H1 (cell line): ENCODE data around the gene FSD1L. TPM values are rescaled to one million over a fixed set of nuclear protein-coding genes. Genes with fewer than 3 reads are reported as not detected.

Experiments
- CTCF ChIA-PET: fragments of 300-600 bp; sonication (Branson Sonifier 250); formaldehyde crosslinking; loops from one replicate; lab custom pipeline; 2021; ENCODE audit not compliant: partially characterized antibody; lab: Charles Lee
- POLR2A ChIA-PET: fragments of 300-600 bp; sonication (Branson Sonifier 250); formaldehyde crosslinking; loops from one replicate; lab custom pipeline; 2021; ENCODE audit warnings: inconsistent platforms; ENCODE audit not compliant: partially characterized antibody; lab: Charles Lee
- DNase-seq, 2 experiments: peaks; one replicate each; pipeline versions ENCODE4 v3.0.0 to v3.0.0-alpha.2; 2010 to 2022; ENCODE audit warnings: low spot score in 2 of 2, low read depth in 1 of 2, mixed read lengths in 1 of 2
- FAIRE-seq: peaks from 2 replicates; lab custom pipeline; 2011; peaks lifted over from hg19 to GRCh38; lab: Jason Lieb, UNC
- H2AFZ ChIP-seq: 2 replicates; pipeline ENCODE4 v1.8.1; 2012; ENCODE audit warnings: low read length, inconsistent platforms
- H2AK5ac ChIP-seq: 2 replicates; pipeline ENCODE4 v1.6.1; 2013; ENCODE audit warnings: low read depth, low read length
- H2BK120ac ChIP-seq: replicated peaks from 2 replicates; pipeline ENCODE3; 2013; ENCODE audit warnings: low read depth, low read length, inconsistent platforms
- H2BK12ac ChIP-seq: 2 replicates; pipeline ENCODE4 v1.6.1; 2013; ENCODE audit warnings: low read depth, low read length
- H2BK15ac ChIP-seq: 2 replicates; pipeline ENCODE4 v1.6.1; 2013; ENCODE audit warnings: low read length
- H2BK20ac ChIP-seq: 2 replicates; pipeline ENCODE4 v1.6.1; 2013; ENCODE audit warnings: low read length
- H2BK5ac ChIP-seq: 2 replicates; pipeline ENCODE4 v1.6.1; 2013; ENCODE audit warnings: low read depth, low read length
- H3K14ac ChIP-seq: 2 replicates; pipeline ENCODE4 v1.6.1; 2013; ENCODE audit warnings: inconsistent platforms; ENCODE audit not compliant: insufficient read length
- H3K18ac ChIP-seq: 2 replicates; pipeline ENCODE4 v1.6.1; 2013; ENCODE audit warnings: low read length; ENCODE audit errors: extremely low read depth
- H3K23ac ChIP-seq: 2 replicates; pipeline ENCODE4 v1.6.1; 2013; ENCODE audit warnings: inconsistent platforms; ENCODE audit not compliant: insufficient read length
- H3K23me2 ChIP-seq: 2 replicates; pipeline ENCODE4 v1.6.1; 2013; ENCODE audit warnings: low read depth, low read length
- H3K27ac ChIP-seq: 2 replicates; pipeline ENCODE4 v1.6.1; 2011; ENCODE audit warnings: low read depth, low read length, inconsistent platforms
- H3K27me3 ChIP-seq, 4 experiments: replicated peaks in 1 of 4; 1 replicate in 1 of 4; 2 replicates in 3 of 4; pipeline versions ENCODE4 v1.6.1 to v1.8.1; 2011 to 2013; ENCODE audit warnings: low read length in 3 of 4, mild to moderate bottlenecking in 3 of 4, inconsistent platforms in 2 of 4, mixed read lengths in 2 of 4, moderate library complexity in 1 of 4; ENCODE audit not compliant: control insufficient read depth in 3 of 4, insufficient read depth in 3 of 4; ENCODE audit errors: extremely low read depth in 1 of 4
- H3K36me3 ChIP-seq, 4 experiments: 2 replicates each; pipeline versions ENCODE4 v1.6.1 to v1.8.1; 2011 to 2013; ENCODE audit warnings: mild to moderate bottlenecking in 4 of 4, low read length in 3 of 4, moderate library complexity in 2 of 4, control low read depth in 1 of 4, inconsistent platforms in 1 of 4; ENCODE audit not compliant: insufficient read depth in 4 of 4, control insufficient read depth in 2 of 4
- H3K4ac ChIP-seq: replicated peaks from 2 replicates; pipeline ENCODE3; 2013; ENCODE audit warnings: low read length, low read depth, mixed read lengths, inconsistent platforms; ENCODE audit not compliant: insufficient read length
- H3K4me1 ChIP-seq, 4 experiments: replicated peaks in 1 of 4; 1 replicate in 1 of 4; 2 replicates in 3 of 4; pipeline versions ENCODE4 v1.6.1 to v1.8.1; 2011 to 2013; ENCODE audit warnings: low read length in 3 of 4, inconsistent platforms in 2 of 4, mixed read lengths in 1 of 4; ENCODE audit not compliant: insufficient read depth in 4 of 4, control insufficient read depth in 3 of 4
- H3K4me2 ChIP-seq, 2 experiments: 2 replicates each; pipeline versions ENCODE4 v1.6.1 to v1.8.1; 2011 to 2013; ENCODE audit warnings: low read depth in 2 of 2, low read length in 2 of 2, control low read depth in 1 of 2, inconsistent platforms in 1 of 2, mild to moderate bottlenecking in 1 of 2; ENCODE audit not compliant: insufficient read depth in 1 of 2
- H3K4me3 ChIP-seq, 4 experiments: fragments of 200-600, 300-600 bp in 1 of 4; sonication (generic), shearing (Covaris generic), sonication (Bioruptor Twin) in 1 of 4; 2 replicates each; pipeline versions ENCODE4 v1.5.1 to v1.8.1; 2011 to 2016; ENCODE audit warnings: low read length in 4 of 4, low read depth in 3 of 4, control low read depth in 2 of 4, inconsistent platforms in 2 of 4, mild to moderate bottlenecking in 2 of 4, mixed read lengths in 1 of 4, moderate library complexity in 1 of 4; ENCODE audit not compliant: insufficient read depth in 2 of 4; ENCODE audit errors: extremely low read depth in 1 of 4
- H3K56ac ChIP-seq: replicated peaks from 2 replicates; pipeline ENCODE3; 2013; ENCODE audit warnings: low read depth, mild to moderate bottlenecking, mixed read lengths, low read length, inconsistent platforms; ENCODE audit not compliant: insufficient read length
- H3K79me1 ChIP-seq: 2 replicates; pipeline ENCODE4 v1.6.1; 2013; ENCODE audit warnings: low read depth, low read length, control low read depth
- H3K79me2 ChIP-seq, 2 experiments: 2 replicates each; pipeline versions ENCODE4 v1.6.1 to v1.8.1; 2012 to 2013; ENCODE audit warnings: low read length in 2 of 2, mild to moderate bottlenecking in 2 of 2, inconsistent platforms in 1 of 2; ENCODE audit not compliant: insufficient read depth in 2 of 2, control insufficient read depth in 1 of 2
- H3K9ac ChIP-seq, 4 experiments: replicated peaks in 1 of 4; 1 replicate in 1 of 4; 2 replicates in 3 of 4; pipeline versions ENCODE4 v1.6.1 to v1.8.1; 2011 to 2013; ENCODE audit warnings: low read depth in 3 of 4, low read length in 3 of 4, control low read depth in 2 of 4, mild to moderate bottlenecking in 2 of 4, moderate library complexity in 2 of 4, inconsistent platforms in 1 of 4; ENCODE audit errors: extremely low read depth in 1 of 4
- H3K9me3 ChIP-seq, 2 experiments: 2 replicates each; pipeline versions ENCODE4 v1.6.1 to v1.8.1; 2012 to 2013; ENCODE audit warnings: mild to moderate bottlenecking in 2 of 2, moderate library complexity in 2 of 2, control low read depth in 1 of 2, inconsistent platforms in 1 of 2, low read depth in 1 of 2, low read length in 1 of 2, mixed read lengths in 1 of 2; ENCODE audit not compliant: insufficient read depth in 2 of 2
- H4K20me1 ChIP-seq, 2 experiments: replicated peaks in 1 of 2; 2 replicates each; pipeline versions ENCODE3 to v1.8.1; 2011 to 2013; ENCODE audit warnings: inconsistent platforms in 2 of 2, low read length in 2 of 2, mild to moderate bottlenecking in 1 of 2; ENCODE audit not compliant: insufficient read depth in 2 of 2, control insufficient read depth in 1 of 2
- H4K5ac ChIP-seq: 2 replicates; pipeline ENCODE4 v1.6.1; 2013; ENCODE audit warnings: low read length, low read depth, mixed read lengths, inconsistent platforms; ENCODE audit not compliant: insufficient read length
- H4K8ac ChIP-seq: 2 replicates; pipeline ENCODE4 v1.8.0; 2013; ENCODE audit warnings: mild to moderate bottlenecking, moderate library complexity, low read length, inconsistent platforms; ENCODE audit not compliant: insufficient read depth; ENCODE audit errors: extremely low read depth
- H4K91ac ChIP-seq: replicated peaks from 2 replicates; pipeline ENCODE3; 2013; ENCODE audit warnings: low read length, mixed read lengths, inconsistent platforms; ENCODE audit not compliant: insufficient read length
- BCL11A ChIP-seq, 2 experiments: IDR thresholded peaks; one replicate each; pipeline ENCODE4 v1.6.1; 2011; ENCODE audit warnings: low read depth in 2 of 2, low read length in 2 of 2, mild to moderate bottlenecking in 2 of 2
- CBX8 ChIP-seq: fragments of 300-800, 300-1000 bp; sonication (generic); IDR thresholded peaks from 2 replicates; pipeline ENCODE4 v1.7.1; 2016; ENCODE audit warnings: low read depth, low read length, borderline replicate concordance
- CHD2 ChIP-seq: IDR thresholded peaks from 2 replicates; pipeline ENCODE4 v1.6.1; 2012; ENCODE audit warnings: low read length, improper control_type of control experiment
- CREB1 ChIP-seq: IDR thresholded peaks from 2 replicates; pipeline ENCODE4 v1.6.1; 2012; ENCODE audit warnings: inconsistent platforms
- CTBP2 ChIP-seq: IDR thresholded peaks from 2 replicates; pipeline ENCODE4 v1.7.0; 2011; ENCODE audit warnings: borderline replicate concordance, mild to moderate bottlenecking, moderate library complexity, mixed read lengths, low read length; ENCODE audit not compliant: insufficient read depth, insufficient read length
- EGR1 ChIP-seq: IDR thresholded peaks from 2 replicates; pipeline ENCODE4 v1.6.1; 2011; ENCODE audit warnings: low read depth, low read length, borderline replicate concordance
- HDAC6 ChIP-seq: IDR thresholded peaks from one replicate; pipeline ENCODE4 v1.7.1; 2012; ENCODE audit warnings: low read depth, mild to moderate bottlenecking, inconsistent platforms, low read length, moderate library complexity
- JUN ChIP-seq: IDR thresholded peaks from 2 replicates; pipeline ENCODE4 v1.6.1; 2011; ENCODE audit warnings: low read depth, mild to moderate bottlenecking, improper control_type of control experiment, low read length
- SIRT6 ChIP-seq: IDR thresholded peaks from one replicate; pipeline ENCODE4 v1.7.1; 2012; ENCODE audit warnings: low read length, inconsistent platforms
- SP4 ChIP-seq: IDR thresholded peaks from 2 replicates; pipeline ENCODE4 v1.6.1; 2012; ENCODE audit warnings: low read length, inconsistent platforms
- TAF1 ChIP-seq: IDR thresholded peaks from 2 replicates; pipeline ENCODE4 v1.6.1; 2011; ENCODE audit warnings: mild to moderate bottlenecking, low read depth, low read length
- TAF7 ChIP-seq: optimal IDR thresholded peaks from 2 replicates; pipeline ENCODE3; 2011; ENCODE audit warnings: low read depth, mild to moderate bottlenecking, inconsistent platforms, low read length, moderate library complexity, borderline replicate concordance
- TBP ChIP-seq: IDR thresholded peaks from 2 replicates; pipeline ENCODE4 v1.6.1; 2011; ENCODE audit warnings: low read depth, low read length, improper control_type of control experiment
- WGBS, 2 experiments: shearing (Covaris generic) in 1 of 2; methylation state at CpG; one replicate each; pipeline versions ENCODE4 v1.1.6 to v1.1.7; 2013 to 2015; ENCODE audit warnings: low lambda C conversion rate in 2 of 2, mixed read lengths in 2 of 2, inconsistent platforms in 1 of 2, low coverage in 1 of 2, missing lambda C conversion rate in 1 of 2; ENCODE audit not compliant: insufficient replicate concordance in 2 of 2, insufficient coverage in 1 of 2, insufficient read length in 1 of 2; ENCODE audit errors: extremely low coverage in 1 of 2, missing lambda C conversion rate in 1 of 2; 5-methylcytosine and 5-hydroxymethylcytosine counted together
- polyA plus RNA-seq, 7 experiments: library from polyadenylated mRNA; depleted of rRNA in 3 of 7; stranded (reverse) in 5 of 7; unstranded in 2 of 7; fragments of >200 nt in 5 of 7; fragments of 200-250 nt in 2 of 7; gene quantifications; 1 replicate in 5 of 7; 2 replicates in 1 of 7; 4 replicates in 1 of 7; pipeline versions ENCODE4 v1.2.1 to v1.2.3, GENCODE V29; 2011 to 2013; ENCODE audit warnings: missing spikeins in 2 of 7, mixed read lengths in 2 of 7
- total RNA-seq: library from RNA; stranded (reverse); fragmentation: NEBNext Ultra II Directional; extraction: Animal tissue kit (Norgen Biotek cat#: 25700); gene quantifications from 2 replicates; pipeline ENCODE4 v1.2.1, GENCODE V29; 2021
- TF ChIP-seq, protein P1 (sequence below): IDR thresholded peaks from 2 replicates; pipeline ENCODE4 v1.6.1; 2012; ENCODE audit warnings: inconsistent platforms
- TF ChIP-seq, protein P2 (sequence below): IDR thresholded peaks from 2 replicates; pipeline ENCODE4 v1.6.1; 2012; ENCODE audit warnings: inconsistent platforms

Gene FSD1L
- total and polyA plus RNA-seq, 2 of the 8 experiments (the other 6 are each of a cell fraction or from before 2014, with no cell fraction given), result 0.91 to 4.8 TPM

DNA sequence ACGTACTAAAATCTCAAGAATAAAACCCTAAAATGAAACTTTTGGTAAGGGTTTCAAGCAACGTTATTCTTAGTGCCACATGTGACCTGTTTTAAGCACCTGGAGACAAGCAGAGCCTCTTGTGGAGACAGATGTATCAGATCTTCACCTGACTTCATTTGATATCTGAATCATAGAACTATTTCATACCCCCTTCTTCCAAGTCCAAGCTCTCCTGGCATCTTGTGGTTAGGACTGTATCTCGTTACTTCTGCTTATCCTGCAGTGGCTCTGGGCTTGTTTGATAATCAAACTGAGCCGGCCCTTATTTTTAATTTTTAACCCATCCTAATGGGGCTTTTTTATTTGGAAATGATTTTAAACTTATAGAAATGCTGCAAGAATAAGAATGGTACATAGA lies 11.1 kb upstream of the FSD1L start:
- H3K23ac ChIP-seq, result no peak overlapping the region
- 88% methylated on average over 4 of the region's 4 CpGs; no CpG with 5 or more reads in 1 of the 2 experiments for WGBS, 2 experiments
- H3K4ac ChIP-seq, result no peak overlapping the region
- H3K27me3 ChIP-seq, result no peaks in the 10 kb centered on the region
- no peak overlapping the region for H2AK5ac ChIP-seq
- H3K14ac ChIP-seq, result no peak overlapping the region
- H3K18ac ChIP-seq, result no peak overlapping the region
- H2BK15ac ChIP-seq, result no peak overlapping the region
- no peak overlapping the region for H2BK5ac ChIP-seq
- H3K4me2 ChIP-seq, result no peak overlapping the region
- ChIA-PET POLR2A (no interaction called here), CTCF (no interaction called here)
- H3K9ac ChIP-seq, result no peak overlapping the region
- no peak overlapping the region for H3K27ac ChIP-seq
- H3K56ac ChIP-seq, result no peak overlapping the region
- no peak overlapping the region for H4K91ac ChIP-seq
- H3K4me3 ChIP-seq, result no peak overlapping the region
- H2BK120ac ChIP-seq, result no peak overlapping the region
- H2AFZ ChIP-seq, result no peak overlapping the region
- no peaks in the 10 kb centered on the region for H3K79me2 ChIP-seq
- H3K4me1 ChIP-seq, result no peaks in the 10 kb centered on the region
- H4K5ac ChIP-seq, result no peak overlapping the region
- H3K79me1 ChIP-seq, result no peaks in the 10 kb centered on the region
- DNase-seq (no peak), FAIRE-seq (no peak)
- H3K23me2 ChIP-seq, result no peaks in the 10 kb centered on the region
- no peaks in the 10 kb centered on the region for H4K20me1 ChIP-seq
- no peak overlapping the region for H4K8ac ChIP-seq
- H3K36me3 ChIP-seq, result no peaks in the 10 kb centered on the region
- TF ChIP-seq SIRT6, result no peak
- no peak for TF ChIP-seq CHD2
- no peak for TF ChIP-seq BCL11A (IDR thresholded peaks at IDR 0.05; ENCODE audit: low read depth in 2 of 2, low read length in 2 of 2)
- TF ChIP-seq, protein P1, sequence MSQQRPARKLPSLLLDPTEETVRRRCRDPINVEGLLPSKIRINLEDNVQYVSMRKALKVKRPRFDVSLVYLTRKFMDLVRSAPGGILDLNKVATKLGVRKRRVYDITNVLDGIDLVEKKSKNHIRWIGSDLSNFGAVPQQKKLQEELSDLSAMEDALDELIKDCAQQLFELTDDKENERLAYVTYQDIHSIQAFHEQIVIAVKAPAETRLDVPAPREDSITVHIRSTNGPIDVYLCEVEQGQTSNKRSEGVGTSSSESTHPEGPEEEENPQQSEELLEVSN, result no peak
- no peak for TF ChIP-seq TBP
- no peak for TF ChIP-seq CTBP2
- no peak for TF ChIP-seq CBX8
- TF ChIP-seq JUN, result no peak
- TF ChIP-seq, protein P2, sequence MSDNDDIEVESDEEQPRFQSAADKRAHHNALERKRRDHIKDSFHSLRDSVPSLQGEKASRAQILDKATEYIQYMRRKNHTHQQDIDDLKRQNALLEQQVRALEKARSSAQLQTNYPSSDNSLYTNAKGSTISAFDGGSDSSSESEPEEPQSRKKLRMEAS, result no peak
- no peak for TF ChIP-seq TAF1
- TF ChIP-seq EGR1, result no peak
- no peak for TF ChIP-seq HDAC6
- no peak for TF ChIP-seq CREB1
- no peak for TF ChIP-seq SP4
- no peak for TF ChIP-seq TAF7
- no peak overlapping the region for H2BK20ac ChIP-seq
- H3K9me3 ChIP-seq, result no peaks in the 10 kb centered on the region; a peak in 1 of 4 replicates
- H2BK12ac ChIP-seq, result no peak overlapping the region
